HG03066 (cell line): Measurements from ENCODE around the gene CD59.
"Not testable (repeated sequence)": the region's sequence is repeated elsewhere in the genome, so short reads cannot be mapped to it uniquely, and the experiment has no call there.

Experiments used
- ATAC-seq: cut with Tn5 transposase; IDR thresholded peaks from one replicate; pipeline ENCODE4 v1.9.1; 2021; ENCODE audit warnings: low read depth; ENCODE audit not compliant: unreplicated experiment

The CD59 gene

DNA sequence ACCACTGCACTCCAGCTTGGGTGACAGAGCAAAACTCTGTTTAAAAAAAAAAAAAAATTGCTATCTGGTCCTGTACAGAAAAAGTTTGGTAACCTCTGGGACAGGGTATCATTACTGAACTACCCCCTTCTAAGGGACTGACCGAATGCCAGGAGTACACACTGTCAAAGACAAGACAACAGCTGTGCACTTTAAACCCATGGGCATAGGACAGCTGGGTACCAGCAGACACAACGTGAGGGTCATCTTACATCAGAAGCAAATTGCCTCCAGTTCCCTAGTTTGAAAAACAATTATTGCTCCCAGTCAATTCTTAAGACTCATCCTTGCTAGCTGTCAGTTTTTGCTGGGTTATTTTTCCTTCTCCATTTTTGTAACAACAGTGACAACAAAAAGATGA is 17.8 kb downstream of the CD59 start:
- no peak for ATAC-seq

DNA sequence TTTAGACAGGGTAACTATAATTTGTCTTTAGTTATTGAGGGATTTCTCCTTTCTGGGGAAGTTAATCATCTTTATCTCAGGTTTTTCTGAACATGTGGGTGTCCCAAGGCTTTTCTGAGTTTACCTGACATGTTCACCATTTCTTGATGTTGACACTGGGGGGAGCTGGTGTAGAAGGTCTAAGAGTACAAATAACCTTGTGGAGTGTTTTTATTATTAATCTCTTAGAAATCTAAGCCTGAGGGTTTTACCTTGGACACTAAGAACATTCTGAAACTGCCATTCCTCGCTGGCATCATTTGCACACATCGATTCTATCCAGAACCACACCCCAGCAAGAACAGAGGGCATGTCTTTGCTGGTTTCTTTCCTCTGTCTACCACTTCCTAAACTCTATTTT is 20.0 kb downstream of the CD59 start:
- ATAC-seq, result no peak

GRCh38 chr11:33713856-33714398 is 22.3 kb downstream of the CD59 start:
- ATAC-seq, result no peak

DNA sequence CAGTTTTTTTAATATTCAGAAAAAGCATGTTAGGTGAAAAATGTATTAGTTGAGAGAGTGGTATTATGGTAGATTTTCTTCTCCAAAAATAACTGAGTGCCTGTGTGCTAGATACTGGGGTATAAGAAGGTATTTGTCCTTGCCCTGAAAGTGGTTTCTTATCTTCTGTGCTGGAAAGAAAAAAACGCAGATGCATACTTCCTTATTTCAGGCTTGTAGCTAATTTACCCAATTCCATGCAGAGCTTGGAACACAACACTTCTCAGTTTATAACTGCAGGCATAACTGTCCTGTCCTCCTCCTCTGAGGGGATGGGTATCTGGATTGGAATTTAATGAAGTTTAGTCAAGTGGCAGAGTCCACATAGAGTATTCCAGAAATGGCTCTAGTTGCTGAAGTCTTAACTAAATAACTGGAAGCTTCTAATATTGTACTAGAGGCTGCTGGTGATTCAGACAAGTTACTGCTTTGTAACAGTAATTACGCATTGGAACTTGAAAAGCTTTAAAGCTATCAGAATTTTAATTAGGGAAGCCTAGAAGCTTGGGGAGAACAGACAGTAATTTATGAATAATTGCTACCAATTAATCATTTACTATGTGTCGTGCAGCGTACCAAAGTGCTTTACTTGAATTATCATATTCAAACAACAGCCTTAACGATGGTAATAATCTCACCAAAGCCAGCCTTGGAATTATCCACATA is 22.9 kb downstream of the CD59 start:
- ATAC-seq, result no peak

DNA sequence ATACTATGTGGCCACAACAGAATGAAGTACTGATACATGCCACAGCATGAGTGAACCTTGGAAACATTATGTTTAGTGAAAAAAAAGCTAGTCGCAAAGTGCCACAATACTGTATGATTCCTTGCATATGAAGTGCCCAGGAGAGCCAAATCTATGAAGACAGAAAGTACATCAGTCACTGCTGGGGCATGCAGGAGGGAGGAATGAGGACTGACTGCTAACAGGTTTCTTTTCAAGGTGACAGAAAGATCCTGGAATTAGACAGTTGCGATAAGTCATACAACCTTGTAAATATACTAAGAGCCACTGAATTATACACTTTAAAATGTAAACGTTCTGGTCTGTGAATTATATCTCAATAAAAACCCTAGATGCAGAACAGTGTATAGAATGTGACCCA is 23.8 kb downstream of the CD59 start:
- ATAC-seq, result no peak

GRCh38 chr11:33709466-33709865 is 26.8 kb downstream of the CD59 start:
- no peak for ATAC-seq

DNA sequence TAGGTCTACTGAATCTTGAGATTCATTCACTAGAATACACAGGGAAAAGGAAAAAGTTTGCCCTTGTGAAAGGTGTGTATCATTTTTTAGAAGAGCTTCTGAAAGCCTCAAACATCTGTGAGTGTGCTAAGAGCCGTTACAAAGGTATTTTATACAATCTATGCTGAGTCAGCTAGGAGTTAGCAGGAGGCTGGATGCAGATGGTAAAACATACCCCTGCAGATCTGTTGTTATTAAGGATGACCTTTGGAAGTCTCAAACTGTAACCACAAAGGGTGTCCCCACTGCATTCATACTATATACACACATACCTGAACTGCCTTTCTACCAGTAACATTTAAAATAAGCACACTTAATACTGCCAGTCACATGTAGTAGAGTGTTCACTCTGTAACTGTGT is 27.2 kb downstream of the CD59 start:
- ATAC-seq, result no peak

DNA sequence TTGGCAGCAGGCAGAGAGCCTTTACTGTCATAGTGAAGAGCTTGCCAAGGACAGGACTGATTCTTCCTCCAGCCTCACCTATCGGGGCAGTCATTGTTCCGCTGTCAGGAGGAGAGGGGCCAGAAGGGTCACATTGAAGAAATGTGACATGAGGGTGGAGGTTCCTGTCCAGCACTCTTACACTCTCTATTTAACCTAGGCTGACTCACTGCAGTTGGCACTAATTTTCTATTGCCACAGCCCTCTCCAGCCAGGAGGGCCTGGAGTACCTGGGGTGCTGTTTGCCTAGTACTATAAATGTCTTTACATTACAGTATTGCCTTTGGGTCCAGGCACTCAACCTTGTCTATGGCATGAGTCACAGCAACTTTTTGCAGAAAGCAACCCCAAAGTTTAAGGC is 28.4 kb downstream of the CD59 start:
- not testable (repeated sequence) for ATAC-seq

DNA sequence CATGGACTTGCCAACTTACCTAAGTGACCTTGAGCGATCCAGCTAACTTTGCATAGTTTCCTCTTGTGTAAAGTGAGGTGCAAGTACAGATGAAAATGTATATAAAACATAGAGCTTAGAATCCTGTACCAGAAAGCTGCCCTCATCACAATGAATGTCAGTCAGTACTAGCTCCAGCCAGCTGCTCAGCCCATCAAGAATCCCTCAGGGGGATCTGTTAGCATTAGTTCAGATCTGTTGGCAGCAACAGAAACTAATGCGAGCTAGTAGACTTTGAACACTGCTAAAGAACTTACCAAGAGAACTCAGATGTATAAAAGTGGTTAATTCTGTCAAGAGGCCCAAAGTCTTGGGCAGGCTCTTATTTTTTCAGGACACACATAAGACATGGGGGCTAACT is 29.3 kb downstream of the CD59 start:
- ATAC-seq, result no peak

- no peak for ATAC-seq
These were observed 29.7 kb downstream of the CD59 start for GRCh38 chr11:33706546-33706945.

- no peak for ATAC-seq
These were observed 31.8 kb downstream of the CD59 start for GRCh38 chr11:33704240-33705002.

DNA sequence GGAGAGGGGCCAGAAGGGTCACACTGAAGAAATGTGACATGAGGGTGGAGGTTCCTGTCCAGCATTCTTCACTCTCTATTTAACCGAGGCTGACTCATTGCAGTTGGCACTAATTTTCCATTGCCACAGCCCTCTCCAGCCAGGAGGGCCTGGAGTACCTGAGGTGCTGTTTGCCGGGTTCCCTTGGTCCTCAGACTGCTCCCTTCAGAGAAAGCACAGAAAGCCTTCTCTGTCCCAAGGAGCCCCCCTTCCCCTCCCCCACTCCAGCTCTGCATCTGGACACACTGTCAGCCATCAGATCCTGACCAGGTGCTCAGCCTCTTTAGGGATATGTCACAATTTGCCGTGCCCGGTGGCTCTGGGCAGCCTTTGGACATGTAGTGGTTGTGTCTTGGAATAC is 32.4 kb downstream of the CD59 start:
- ATAC-seq, result no peak

- ATAC-seq, result no peak
These were observed 33.0 kb downstream of the CD59 start for GRCh38 chr11:33703234-33703633.

GRCh38 chr11:33701302-33702230 is 34.7 kb downstream of the CD59 start:
- ATAC-seq, result no peak

DNA sequence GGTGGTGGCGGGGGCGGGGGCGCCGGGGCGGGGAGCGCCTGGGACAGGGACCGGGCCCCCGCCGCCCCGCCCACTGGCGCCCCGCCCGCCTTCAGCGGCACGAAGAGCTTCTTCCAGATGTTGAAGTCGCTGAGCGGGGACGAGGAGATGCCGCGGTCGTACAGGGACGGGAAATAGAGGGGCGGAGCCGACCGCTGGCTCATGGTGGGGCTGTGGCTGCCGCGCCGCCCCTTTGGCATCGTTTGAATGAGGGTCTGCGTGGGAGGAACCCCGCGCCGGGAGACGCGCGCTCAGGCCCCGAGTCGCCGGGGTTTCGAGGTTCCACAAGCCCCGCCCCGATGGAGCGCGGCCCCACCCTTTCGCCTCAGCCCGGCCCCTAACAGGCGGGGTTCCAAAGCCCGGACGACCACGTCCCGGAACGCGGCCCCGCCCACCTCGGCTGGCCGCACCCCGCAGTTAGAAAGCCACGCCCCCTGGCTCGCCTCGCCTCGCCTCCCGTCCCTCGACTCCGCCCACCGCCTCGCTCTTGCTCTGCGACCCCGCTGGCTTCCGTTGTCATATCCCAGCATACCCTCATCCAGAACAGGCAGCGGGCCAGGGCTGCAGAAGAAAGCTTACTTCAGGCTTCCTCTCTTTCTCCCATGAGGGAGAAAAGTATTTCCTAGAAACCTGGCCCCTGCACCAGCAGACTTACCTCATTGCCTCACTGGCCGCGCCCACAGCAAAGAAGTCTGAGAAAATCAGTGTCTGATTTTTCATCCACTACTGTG is 35.5 kb downstream of the CD59 start, which contains the start of gene C11orf91:
Gene C11orf91 (minus strand): TSS at position 325 of the 770 bp plus-strand sequence. CDS start 86 bp downstream, at position 239.
- ATAC-seq, result peak; percentile 89

GRCh38 chr11:33700063-33700501 is 36.1 kb downstream of the CD59 start:
- ATAC-seq, result no peak

- ATAC-seq, result no peak
These were observed 36.6 kb downstream of the CD59 start for GRCh38 chr11:33699515-33700062.

GRCh38 chr11:33698921-33699320 is 37.3 kb downstream of the CD59 start:
- ATAC-seq, result no peak

- ATAC-seq, result no peak
These were observed 38.2 kb downstream of the CD59 start for GRCh38 chr11:33697997-33698396.
